Measurements from ENCODE around the gene DIPK1A. TPM values are rescaled to one million over a fixed set of nuclear protein-coding genes. Genes with fewer than 3 reads are reported as not detected.

Gene DIPK1A
- total RNA-seq, 1 experiment from 2014 or later = 4.8 TPM

GRCh38 chr1:92913093-92913819, 48.0 kb downstream of the DIPK1A start:
- no peak overlapping the region for H3K4me3 Mint-ChIP-seq
- POLR2A ChIA-PET = no interaction called here
- no peak overlapping the region for H3K27ac Mint-ChIP-seq
- no peaks in the 10 kb centered on the region for H3K27me3 Mint-ChIP-seq (ENCODE audit: low read depth)
- ATAC-seq = no peak
- no peaks in the 10 kb centered on the region for H3K9me3 Mint-ChIP-seq
- H3K4me1 Mint-ChIP-seq = no peaks in the 10 kb centered on the region
- no peak for TF ChIP-seq MYBL2 (CRISPR knock-in tag; IDR thresholded peaks at IDR 0.05)
- no peak for TF ChIP-seq SP1 (CRISPR knock-in tag; conservative IDR thresholded peaks at IDR 0.05)
- TF ChIP-seq RORB (CRISPR knock-in tag; IDR thresholded peaks at IDR 0.05) = no peak
- no peak for TF ChIP-seq E2F5 (CRISPR knock-in tag; IDR thresholded peaks at IDR 0.05)
- TF ChIP-seq HMGA2 (CRISPR knock-in tag; IDR thresholded peaks at IDR 0.05) = no peak
- no peak for TF ChIP-seq OVOL2 (CRISPR knock-in tag; IDR thresholded peaks at IDR 0.05; ENCODE audit: borderline replicate concordance)
- TF ChIP-seq TEAD4 (CRISPR knock-in tag; IDR thresholded peaks at IDR 0.05) = no peak
- no peak for TF ChIP-seq FOXP1 (CRISPR knock-in tag; IDR thresholded peaks at IDR 0.05; ENCODE audit: borderline replicate concordance)
- no peak for TF ChIP-seq ELF4 (CRISPR knock-in tag; IDR thresholded peaks at IDR 0.05; ENCODE audit: low read depth)
- TF ChIP-seq, protein P1, sequence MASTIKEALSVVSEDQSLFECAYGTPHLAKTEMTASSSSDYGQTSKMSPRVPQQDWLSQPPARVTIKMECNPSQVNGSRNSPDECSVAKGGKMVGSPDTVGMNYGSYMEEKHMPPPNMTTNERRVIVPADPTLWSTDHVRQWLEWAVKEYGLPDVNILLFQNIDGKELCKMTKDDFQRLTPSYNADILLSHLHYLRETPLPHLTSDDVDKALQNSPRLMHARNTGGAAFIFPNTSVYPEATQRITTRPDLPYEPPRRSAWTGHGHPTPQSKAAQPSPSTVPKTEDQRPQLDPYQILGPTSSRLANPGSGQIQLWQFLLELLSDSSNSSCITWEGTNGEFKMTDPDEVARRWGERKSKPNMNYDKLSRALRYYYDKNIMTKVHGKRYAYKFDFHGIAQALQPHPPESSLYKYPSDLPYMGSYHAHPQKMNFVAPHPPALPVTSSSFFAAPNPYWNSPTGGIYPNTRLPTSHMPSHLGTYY (CRISPR knock-in tag; IDR thresholded peaks at IDR 0.05) = no peak
- TF ChIP-seq ZNF219 (CRISPR knock-in tag; IDR thresholded peaks at IDR 0.05; ENCODE audit: borderline replicate concordance) = no peak
- no peak for TF ChIP-seq MAX (CRISPR knock-in tag; IDR thresholded peaks at IDR 0.05)
- TF ChIP-seq FOXP4 (CRISPR knock-in tag; IDR thresholded peaks at IDR 0.05) = no peak
- no peak for TF ChIP-seq E2F4 (CRISPR knock-in tag; IDR thresholded peaks at IDR 0.05; ENCODE audit: borderline replicate concordance, low read depth)
- TF ChIP-seq GTF2I (CRISPR knock-in tag; conservative IDR thresholded peaks at IDR 0.05) = no peak
- H3K36me3 Mint-ChIP-seq = no peaks in the 10 kb centered on the region
- CTCF ChIA-PET = interaction anchor here (1.0 kb wide), 2 partner anchors 12 to 81 kb away, joined by 3 read pairs; no protein-coding TSS in a partner anchor
- no peak for DNase-seq (ENCODE audit: low spot score)

GRCh38 chr1:92910081-92910480, 51.2 kb downstream of the DIPK1A start:
- no peak for DNase-seq (ENCODE audit: low spot score)
- ATAC-seq = no peak
- ChIA-PET CTCF (no interaction called here), POLR2A (no interaction called here)
- no peak for TF ChIP-seq TEAD1 (CRISPR knock-in tag; IDR thresholded peaks at IDR 0.05)
- Mint-ChIP-seq H3K4me1 (no peaks in the 10 kb centered on the region), H3K27ac (no peak overlapping the region), H3K4me3 (no peak overlapping the region), H3K27me3 (ENCODE audit: low read depth) (no peaks in the 10 kb centered on the region), H3K9me3 (no peaks in the 10 kb centered on the region), H3K36me3 (no peaks in the 10 kb centered on the region)

DNA sequence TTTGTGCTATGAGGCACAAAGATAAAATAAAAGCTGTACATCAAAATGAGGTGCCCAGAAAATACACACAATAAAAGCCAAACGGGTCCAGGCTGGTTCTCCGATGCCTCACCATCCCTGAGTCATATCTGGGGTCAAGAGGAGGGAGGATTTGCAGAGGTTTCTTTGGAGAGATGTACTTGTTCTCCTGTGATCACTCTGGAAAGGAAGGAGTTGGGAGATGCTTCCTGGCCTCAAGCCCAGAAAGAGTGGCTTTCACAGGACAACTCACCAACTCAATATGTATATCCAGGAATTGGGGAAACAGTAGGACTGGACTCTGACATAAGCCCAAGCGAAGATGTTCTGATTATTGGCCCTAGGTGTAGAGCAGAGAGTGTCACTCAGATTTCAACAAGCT, 51.9 kb downstream of the DIPK1A start:
- Mint-ChIP-seq H3K27ac (no peak overlapping the region), H3K4me1 (no peaks in the 10 kb centered on the region), H3K27me3 (ENCODE audit: low read depth) (no peaks in the 10 kb centered on the region), H3K36me3 (no peaks in the 10 kb centered on the region), H3K4me3 (no peak overlapping the region), H3K9me3 (no peaks in the 10 kb centered on the region)
- ChIA-PET POLR2A (no interaction called here), CTCF (no interaction called here)
- ATAC-seq (no peak), DNase-seq (ENCODE audit: low spot score) (no peak)
- TF ChIP-seq ZMAT4 (CRISPR knock-in tag; IDR thresholded peaks at IDR 0.05) (no peak), ELF4 (CRISPR knock-in tag; IDR thresholded peaks at IDR 0.05; ENCODE audit: low read depth) (no peak), ZNF263 (CRISPR knock-in tag; IDR thresholded peaks at IDR 0.05; ENCODE audit: low read depth) (no peak), RELA (CRISPR knock-in tag; IDR thresholded peaks at IDR 0.05; ENCODE audit: borderline replicate concordance) (no peak), OVOL2 (CRISPR knock-in tag; IDR thresholded peaks at IDR 0.05; ENCODE audit: borderline replicate concordance) (no peak), IRF2 (CRISPR knock-in tag; IDR thresholded peaks at IDR 0.05; ENCODE audit: borderline replicate concordance, low read depth) (no peak), ESRRA (CRISPR knock-in tag; IDR thresholded peaks at IDR 0.05; ENCODE audit: borderline replicate concordance) (no peak), ZNF671 (CRISPR knock-in tag; IDR thresholded peaks at IDR 0.05) (no peak), ZSCAN18 (CRISPR knock-in tag; IDR thresholded peaks at IDR 0.05) (no peak)
- TF ChIP-seq, protein P2, sequence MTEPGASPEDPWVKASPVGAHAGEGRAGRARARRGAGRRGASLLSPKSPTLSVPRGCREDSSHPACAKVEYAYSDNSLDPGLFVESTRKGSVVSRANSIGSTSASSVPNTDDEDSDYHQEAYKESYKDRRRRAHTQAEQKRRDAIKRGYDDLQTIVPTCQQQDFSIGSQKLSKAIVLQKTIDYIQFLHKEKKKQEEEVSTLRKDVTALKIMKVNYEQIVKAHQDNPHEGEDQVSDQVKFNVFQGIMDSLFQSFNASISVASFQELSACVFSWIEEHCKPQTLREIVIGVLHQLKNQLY (CRISPR knock-in tag; IDR thresholded peaks at IDR 0.05) = no peak
